OCI-LY3 (cell line): ENCODE data around the gene CMSS1.

ENCODE experiments used
- CTCF ChIP-seq: fragments of 200-600, 300-600 bp; sonication (generic); IDR thresholded peaks from 2 replicates; pipeline ENCODE4 v1.5.1; 2014; ENCODE audit warnings: antibody characterized with exemption, low read length, low read depth
- EZH2phosphoT487 ChIP-seq: fragments of 200-600 bp; shearing (Covaris generic); IDR thresholded peaks from 2 replicates; pipeline ENCODE4 v1.6.1; 2018; ENCODE audit warnings: antibody characterized with exemption, mixed run types, low read depth

DNA sequence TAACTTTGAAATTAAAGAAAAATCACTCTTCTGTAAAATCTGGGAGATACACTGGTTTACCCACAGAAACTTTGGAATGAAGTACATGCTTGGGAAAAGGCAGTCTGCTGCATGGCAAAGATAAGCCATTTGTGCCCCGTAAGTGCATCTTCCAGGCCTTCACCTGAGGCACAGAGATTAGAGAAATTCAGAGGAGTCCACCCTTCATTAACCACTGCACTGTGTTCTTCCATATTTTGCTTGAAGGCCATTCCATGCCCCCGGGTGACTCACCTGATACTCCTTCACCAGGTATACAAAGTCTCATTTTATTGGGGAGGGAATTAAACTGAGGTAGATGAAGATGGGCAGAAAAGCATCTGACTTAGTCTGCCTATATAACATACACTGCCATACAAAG, 53.0 kb downstream of the CMSS1 start:
- TF ChIP-seq EZH2phosphoT487: no peak
- TF ChIP-seq CTCF: no peak
